Measurements from ENCODE around the gene ZEB1.

The ZEB1 gene

DNA sequence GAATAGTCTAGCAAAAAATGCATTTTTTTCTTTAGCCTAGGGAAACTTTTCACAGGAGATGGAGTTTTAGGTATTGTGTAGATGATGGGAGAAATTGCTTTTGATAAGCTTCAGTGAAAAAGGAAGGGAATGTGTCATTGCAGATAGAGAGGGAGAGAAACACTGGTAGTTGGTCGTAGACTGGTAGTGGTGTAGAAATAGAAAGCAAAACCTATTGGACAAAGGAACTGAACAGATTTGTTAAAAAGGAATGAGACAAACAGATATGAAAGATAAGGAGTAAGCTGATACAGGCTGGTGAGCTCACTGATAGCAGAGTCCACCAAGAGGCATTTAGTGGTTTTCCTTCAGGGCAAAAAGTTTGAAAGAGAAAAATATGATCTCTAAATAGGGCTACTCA lies 94.3 kb downstream of the ZEB1 start:
- Histone ChIP-seq H3K4me1 (ENCODE audit: control extremely low read depth in 1 of 4, control insufficient read depth in 4 of 4, insufficient read depth in 4 of 4, low read length in 3 of 4) (peaks cover 0 to 3% (median 0%) of the 10 kb centered on the region in 4 experiments), H3K9me3 (ENCODE audit: control extremely low read depth in 1 of 5, control insufficient read depth in 4 of 5, insufficient read depth in 2 of 5, low read depth in 1 of 5, low read length in 4 of 5) (peaks cover 0 to 2% (median 0%) of the 10 kb centered on the region in 5 experiments), H3K4me3 (ENCODE audit: control insufficient read depth in 1 of 7, extremely low read depth in 1 of 7, insufficient read depth in 4 of 7, low read depth in 2 of 7, low read length in 6 of 7) (no peak overlapping the region), H3K27ac (ENCODE audit: insufficient read depth in 1 of 2, low read depth in 1 of 2, low read length in 2 of 2, poor library complexity in 1 of 2, severe bottlenecking in 2 of 2) (no peak overlapping the region), H3K27me3 (replicated peaks in 2 of 5; ENCODE audit: control insufficient read depth in 4 of 5, insufficient read depth in 5 of 5, low read length in 4 of 5) (no peaks in the 10 kb centered on the region), H3K36me3 (ENCODE audit: control insufficient read depth in 4 of 4, insufficient read depth in 4 of 4, low read length in 3 of 4) (peaks cover 0 to 3% (median 0%) of the 10 kb centered on the region in 4 experiments)
- POLR2A ChIA-PET, result no interaction called here
- peak in 2 of 3 donors; percentile 5 to 16 for DNase-seq
- WGBS (ENCODE audit: insufficient coverage), result 44% methylated on average over 1 of the region's 1 CpG
- CTCF ChIA-PET, result interaction anchor here (0.9 kb wide), 1 partner anchor 661 kb away, joined by 3 read pairs; no protein-coding TSS in a partner anchor

DNA sequence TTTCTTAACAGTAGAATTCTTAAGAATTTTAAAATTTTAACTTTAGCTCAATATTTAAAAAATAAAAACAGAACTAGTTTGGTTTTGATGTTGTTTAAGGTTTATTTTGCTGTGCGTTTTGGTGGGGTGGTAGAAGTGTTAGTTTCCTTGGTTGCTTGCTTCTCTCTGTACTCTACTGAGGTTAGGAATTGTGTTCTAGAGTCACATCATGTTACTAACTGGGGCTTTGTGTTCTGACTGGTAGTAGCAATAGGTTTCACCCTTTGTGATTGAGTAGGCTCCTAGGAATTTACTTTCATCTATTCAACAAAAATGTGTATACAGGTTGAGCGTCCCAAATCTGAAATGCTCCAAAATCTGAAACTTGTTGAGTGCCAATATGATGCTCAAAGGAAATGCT lies 99.5 kb downstream of the ZEB1 start:
- no peak overlapping the region for H3K27ac ChIP-seq (ENCODE audit: insufficient read depth in 1 of 2, low read depth in 1 of 2, low read length in 2 of 2, poor library complexity in 1 of 2, severe bottlenecking in 2 of 2)
- no peak for DNase-seq
- CTCF ChIA-PET, result no interaction called here
- H3K4me3 ChIP-seq (ENCODE audit: control insufficient read depth in 1 of 7, extremely low read depth in 1 of 7, insufficient read depth in 4 of 7, low read depth in 2 of 7, low read length in 6 of 7), result no peak overlapping the region
- 80% methylated on average over 1 of the region's 2 CpGs for WGBS (ENCODE audit: insufficient coverage)
- peaks cover 0 to 3% (median 0%) of the 10 kb centered on the region in 4 experiments for H3K36me3 ChIP-seq (ENCODE audit: control insufficient read depth in 4 of 4, insufficient read depth in 4 of 4, low read length in 3 of 4)
- no peaks in the 10 kb centered on the region for H3K27me3 ChIP-seq (replicated peaks in 2 of 5; ENCODE audit: control insufficient read depth in 4 of 5, insufficient read depth in 5 of 5, low read length in 4 of 5)
- POLR2A ChIA-PET, result no interaction called here
- H3K9me3 ChIP-seq (ENCODE audit: control extremely low read depth in 1 of 5, control insufficient read depth in 4 of 5, insufficient read depth in 2 of 5, low read depth in 1 of 5, low read length in 4 of 5), result peaks cover 0 to 2% (median 0%) of the 10 kb centered on the region in 5 experiments
- H3K4me1 ChIP-seq (ENCODE audit: control extremely low read depth in 1 of 4, control insufficient read depth in 4 of 4, insufficient read depth in 4 of 4, low read length in 3 of 4), result no peaks in the 10 kb centered on the region

DNA sequence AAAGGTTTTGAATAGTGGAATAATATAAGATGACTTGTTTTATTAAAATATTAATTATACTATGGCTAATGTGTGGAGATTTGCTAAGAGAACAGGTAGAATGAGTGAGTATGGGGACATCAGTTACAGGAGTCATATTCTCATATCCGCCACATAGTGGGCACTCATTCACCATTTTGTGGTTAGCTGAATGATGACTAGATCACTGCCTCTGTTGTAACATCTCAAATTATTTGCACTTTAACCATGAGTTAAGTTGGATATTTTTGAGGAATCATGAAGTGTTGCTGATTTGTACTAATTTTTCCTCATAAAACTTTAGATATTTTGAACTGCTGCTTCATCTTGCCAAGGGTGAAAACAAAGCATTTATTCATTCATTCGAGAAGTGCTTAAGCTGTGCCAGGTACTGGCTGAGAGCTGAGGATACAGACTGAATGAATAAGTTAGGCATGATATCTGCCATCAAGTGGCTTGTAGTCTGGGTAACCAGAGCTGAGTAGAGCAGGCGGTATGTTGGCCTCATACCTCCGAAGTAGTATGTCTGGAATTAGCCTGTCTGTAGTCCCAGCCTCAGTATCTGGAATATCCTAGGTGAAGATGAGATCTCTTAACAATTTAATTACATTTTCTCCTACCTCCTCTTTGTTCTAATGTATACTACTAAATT lies 100.5 kb downstream of the ZEB1 start:
- no peak overlapping the region for H3K4me3 ChIP-seq (ENCODE audit: control insufficient read depth in 1 of 7, extremely low read depth in 1 of 7, insufficient read depth in 4 of 7, low read depth in 2 of 7, low read length in 6 of 7)
- H3K27ac ChIP-seq (ENCODE audit: insufficient read depth in 1 of 2, low read depth in 1 of 2, low read length in 2 of 2, poor library complexity in 1 of 2, severe bottlenecking in 2 of 2), result no peak overlapping the region
- ChIA-PET CTCF (no interaction called here), POLR2A (no interaction called here)
- WGBS (ENCODE audit: insufficient coverage), result 86% methylated on average over 1 of the region's 4 CpGs
- H3K9me3 ChIP-seq (ENCODE audit: control extremely low read depth in 1 of 5, control insufficient read depth in 4 of 5, insufficient read depth in 2 of 5, low read depth in 1 of 5, low read length in 4 of 5), result peaks cover 0 to 2% (median 0%) of the 10 kb centered on the region in 5 experiments
- no peaks in the 10 kb centered on the region for H3K4me1 ChIP-seq (ENCODE audit: control extremely low read depth in 1 of 4, control insufficient read depth in 4 of 4, insufficient read depth in 4 of 4, low read length in 3 of 4)
- no peaks in the 10 kb centered on the region for H3K27me3 ChIP-seq (replicated peaks in 2 of 5; ENCODE audit: control insufficient read depth in 4 of 5, insufficient read depth in 5 of 5, low read length in 4 of 5)
- peaks cover 0 to 3% (median 0%) of the 10 kb centered on the region in 4 experiments for H3K36me3 ChIP-seq (ENCODE audit: control insufficient read depth in 4 of 4, insufficient read depth in 4 of 4, low read length in 3 of 4)
- DNase-seq, result no peak

DNA sequence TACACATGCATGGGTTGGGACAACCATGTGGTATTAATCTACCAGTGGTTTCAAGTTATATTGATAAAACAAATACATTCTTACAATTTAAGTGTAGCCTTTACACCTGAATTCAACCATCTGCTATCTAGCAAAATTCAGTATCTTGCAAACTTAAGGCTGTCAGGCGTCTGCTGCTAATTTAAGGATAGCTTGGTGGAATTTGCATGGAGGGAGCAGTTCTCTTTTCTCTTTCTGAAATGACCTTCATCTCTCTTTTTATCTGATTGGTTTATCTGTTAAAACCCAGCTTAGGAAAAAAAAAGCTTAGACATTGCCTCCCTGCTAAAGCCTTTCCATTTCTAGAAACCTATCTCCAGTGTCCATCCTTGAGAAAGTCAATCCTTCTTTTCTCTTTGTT lies 102.3 kb downstream of the ZEB1 start:
- Histone ChIP-seq H3K4me3 (ENCODE audit: control insufficient read depth in 1 of 7, extremely low read depth in 1 of 7, insufficient read depth in 4 of 7, low read depth in 2 of 7, low read length in 6 of 7) (no peak overlapping the region), H3K27ac (ENCODE audit: insufficient read depth in 1 of 2, low read depth in 1 of 2, low read length in 2 of 2, poor library complexity in 1 of 2, severe bottlenecking in 2 of 2) (no peak overlapping the region), H3K4me1 (ENCODE audit: control extremely low read depth in 1 of 4, control insufficient read depth in 4 of 4, insufficient read depth in 4 of 4, low read length in 3 of 4) (no peaks in the 10 kb centered on the region), H3K9me3 (ENCODE audit: control extremely low read depth in 1 of 5, control insufficient read depth in 4 of 5, insufficient read depth in 2 of 5, low read depth in 1 of 5, low read length in 4 of 5) (peaks cover 0 to 2% (median 0%) of the 10 kb centered on the region in 5 experiments), H3K36me3 (ENCODE audit: control insufficient read depth in 4 of 4, insufficient read depth in 4 of 4, low read length in 3 of 4) (peaks cover 0 to 3% (median 0%) of the 10 kb centered on the region in 4 experiments), H3K27me3 (replicated peaks in 2 of 5; ENCODE audit: control insufficient read depth in 4 of 5, insufficient read depth in 5 of 5, low read length in 4 of 5) (no peaks in the 10 kb centered on the region)
- ChIA-PET CTCF (interaction anchor here (0.6 kb wide), 1 partner anchor 835 kb away, joined by 3 read pairs; no protein-coding TSS in a partner anchor), POLR2A (no interaction called here)
- 100% methylated on average over 1 of the region's 1 CpG for WGBS (ENCODE audit: insufficient coverage)
- DNase-seq, result no peak

DNA sequence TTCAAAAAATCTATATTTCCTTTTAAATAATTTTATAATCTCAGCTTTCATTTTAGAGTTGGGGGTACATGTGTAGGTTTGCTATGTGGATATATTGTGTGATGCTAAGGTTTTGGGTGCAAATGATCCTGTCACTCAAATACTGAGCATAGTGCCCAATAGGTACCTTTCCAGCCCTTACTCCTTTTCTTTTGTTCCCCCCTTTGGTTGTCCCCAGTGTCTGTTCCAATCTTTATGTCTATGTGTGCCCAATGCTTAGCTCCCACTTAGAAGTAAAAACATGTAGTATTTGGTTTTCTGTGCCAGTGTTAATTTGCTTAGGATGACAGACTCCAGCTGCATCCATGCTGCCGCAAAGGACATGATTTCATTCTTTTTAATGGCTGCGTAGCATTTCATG lies 103.6 kb downstream of the ZEB1 start:
- H3K4me1 ChIP-seq (ENCODE audit: control extremely low read depth in 1 of 4, control insufficient read depth in 4 of 4, insufficient read depth in 4 of 4, low read length in 3 of 4), result no peaks in the 10 kb centered on the region
- H3K27ac ChIP-seq (ENCODE audit: insufficient read depth in 1 of 2, low read depth in 1 of 2, low read length in 2 of 2, poor library complexity in 1 of 2, severe bottlenecking in 2 of 2), result no peak overlapping the region
- no peak overlapping the region for H3K4me3 ChIP-seq (ENCODE audit: control insufficient read depth in 1 of 7, extremely low read depth in 1 of 7, insufficient read depth in 4 of 7, low read depth in 2 of 7, low read length in 6 of 7)
- H3K36me3 ChIP-seq (ENCODE audit: control insufficient read depth in 4 of 4, insufficient read depth in 4 of 4, low read length in 3 of 4), result peaks cover 0 to 5% (median 0%) of the 10 kb centered on the region in 4 experiments
- ChIA-PET POLR2A (no interaction called here), CTCF (no interaction called here)
- WGBS (ENCODE audit: insufficient coverage), result no CpG with 5 or more reads among the region's 2 CpGs
- no peak for DNase-seq
- H3K9me3 ChIP-seq (ENCODE audit: control extremely low read depth in 1 of 5, control insufficient read depth in 4 of 5, insufficient read depth in 2 of 5, low read depth in 1 of 5, low read length in 4 of 5), result peaks cover 0 to 6% (median 2%) of the 10 kb centered on the region in 5 experiments
- no peaks in the 10 kb centered on the region for H3K27me3 ChIP-seq (replicated peaks in 2 of 5; ENCODE audit: control insufficient read depth in 4 of 5, insufficient read depth in 5 of 5, low read length in 4 of 5)

DNA sequence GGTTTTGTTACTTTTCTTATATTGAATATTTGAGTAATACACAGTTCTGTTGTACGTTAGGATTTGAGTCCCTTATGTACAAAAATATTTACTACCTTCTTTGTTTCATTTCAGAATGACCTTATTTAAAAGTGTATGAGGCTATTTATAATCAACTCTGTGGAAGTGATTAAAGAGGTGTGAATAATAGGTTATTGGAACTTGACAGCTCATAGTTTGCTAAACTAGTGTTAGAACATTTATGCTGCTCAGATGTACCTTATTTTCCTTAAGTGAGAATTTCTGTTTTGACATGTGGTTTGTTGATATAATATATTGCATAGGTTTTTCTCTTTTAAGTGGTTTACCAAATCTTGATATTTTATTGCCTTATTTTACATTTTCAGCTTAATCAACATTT lies 105.5 kb downstream of the ZEB1 start:
- Histone ChIP-seq H3K36me3 (ENCODE audit: control insufficient read depth in 4 of 4, insufficient read depth in 4 of 4, low read length in 3 of 4) (peaks cover 0 to 2% (median 0%) of the 10 kb centered on the region in 4 experiments), H3K9me3 (ENCODE audit: control extremely low read depth in 1 of 5, control insufficient read depth in 4 of 5, insufficient read depth in 2 of 5, low read depth in 1 of 5, low read length in 4 of 5) (peaks cover 0 to 22% (median 2%) of the 10 kb centered on the region in 5 experiments), H3K27me3 (replicated peaks in 2 of 5; ENCODE audit: control insufficient read depth in 4 of 5, insufficient read depth in 5 of 5, low read length in 4 of 5) (no peaks in the 10 kb centered on the region), H3K27ac (ENCODE audit: insufficient read depth in 1 of 2, low read depth in 1 of 2, low read length in 2 of 2, poor library complexity in 1 of 2, severe bottlenecking in 2 of 2) (no peak overlapping the region), H3K4me1 (ENCODE audit: control extremely low read depth in 1 of 4, control insufficient read depth in 4 of 4, insufficient read depth in 4 of 4, low read length in 3 of 4) (no peaks in the 10 kb centered on the region), H3K4me3 (ENCODE audit: control insufficient read depth in 1 of 7, extremely low read depth in 1 of 7, insufficient read depth in 4 of 7, low read depth in 2 of 7, low read length in 6 of 7) (no peak overlapping the region)
- no peak for DNase-seq
- ChIA-PET POLR2A (no interaction called here), CTCF (no interaction called here)
- no CpG with 5 or more reads among the region's 1 CpG for WGBS (ENCODE audit: insufficient coverage)

DNA sequence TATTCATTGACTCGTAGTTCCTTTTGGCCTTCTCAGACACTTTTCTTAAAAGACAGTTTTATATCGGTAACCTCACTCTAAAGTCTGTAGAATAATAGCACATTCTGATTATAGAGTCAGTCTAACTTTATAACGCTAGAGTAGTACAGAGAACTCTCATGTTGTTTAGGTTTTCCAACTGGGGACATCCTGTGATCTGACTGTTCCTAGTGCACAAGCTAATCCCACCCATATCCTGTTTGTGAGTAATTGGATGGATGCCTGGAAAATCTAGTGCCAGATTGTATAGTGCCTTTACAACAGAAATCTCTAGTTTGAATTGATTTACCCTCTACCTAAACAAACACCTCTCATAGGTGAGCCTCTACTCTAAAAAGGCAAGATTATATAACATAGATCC lies 107.4 kb downstream of the ZEB1 start:
- POLR2A ChIA-PET, result no interaction called here
- Histone ChIP-seq H3K4me1 (ENCODE audit: control extremely low read depth in 1 of 4, control insufficient read depth in 4 of 4, insufficient read depth in 4 of 4, low read length in 3 of 4) (no peaks in the 10 kb centered on the region), H3K4me3 (ENCODE audit: control insufficient read depth in 1 of 7, extremely low read depth in 1 of 7, insufficient read depth in 4 of 7, low read depth in 2 of 7, low read length in 6 of 7) (no peak overlapping the region), H3K27ac (ENCODE audit: insufficient read depth in 1 of 2, low read depth in 1 of 2, low read length in 2 of 2, poor library complexity in 1 of 2, severe bottlenecking in 2 of 2) (no peak overlapping the region), H3K36me3 (ENCODE audit: control insufficient read depth in 4 of 4, insufficient read depth in 4 of 4, low read length in 3 of 4) (peaks cover 0 to 2% (median 0%) of the 10 kb centered on the region in 4 experiments), H3K9me3 (ENCODE audit: control extremely low read depth in 1 of 5, control insufficient read depth in 4 of 5, insufficient read depth in 2 of 5, low read depth in 1 of 5, low read length in 4 of 5) (peaks cover 0 to 22% (median 2%) of the 10 kb centered on the region in 5 experiments), H3K27me3 (replicated peaks in 2 of 5; ENCODE audit: control insufficient read depth in 4 of 5, insufficient read depth in 5 of 5, low read length in 4 of 5) (no peaks in the 10 kb centered on the region)
- no peak for DNase-seq
- CTCF ChIA-PET, result interaction anchor here (1.5 kb wide), 1 partner anchor 656 kb away, joined by 3 read pairs; no protein-coding TSS in a partner anchor
- 100% methylated on average over 3 of the region's 3 CpGs for WGBS (ENCODE audit: insufficient coverage)
